HL-60 (cell line): Measurements from ENCODE around the gene TRIO.

Experiments used
- POLR2AphosphoS5 ChIP-seq: IDR thresholded peaks from 2 replicates; pipeline ENCODE4 v1.6.1; 2012; ENCODE audit warnings: low read depth
- TF ChIP-seq, protein P1 (sequence below): IDR thresholded peaks from one replicate; pipeline ENCODE4 v1.5.1; 2011; ENCODE audit warnings: low read length, control low read depth, inconsistent platforms; ENCODE audit not compliant: insufficient read depth
- TF ChIP-seq, protein P2 (sequence below): IDR thresholded peaks from 2 replicates; pipeline ENCODE4 v1.6.1; 2012; ENCODE audit warnings: low read depth; ENCODE audit not compliant: insufficient replicate concordance

DNA sequence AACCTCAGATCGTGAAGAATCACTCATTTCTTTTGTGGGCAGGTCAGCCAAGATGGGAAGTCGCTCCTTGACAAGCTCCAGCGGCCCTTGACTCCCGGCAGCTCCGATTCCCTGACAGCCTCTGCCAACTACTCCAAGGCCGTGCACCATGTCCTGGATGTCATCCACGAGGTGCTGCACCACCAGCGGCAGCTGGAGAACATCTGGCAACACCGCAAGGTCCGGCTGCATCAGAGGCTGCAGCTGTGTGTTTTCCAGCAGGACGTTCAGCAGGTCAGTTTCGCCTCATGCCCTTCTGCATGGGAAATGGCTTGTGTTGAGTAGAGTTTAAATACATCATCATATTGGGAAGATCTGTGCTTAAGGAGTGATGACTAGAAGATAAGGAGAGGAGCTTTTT, 173.3 kb downstream of the TRIO start:
- TF ChIP-seq, protein P1, sequence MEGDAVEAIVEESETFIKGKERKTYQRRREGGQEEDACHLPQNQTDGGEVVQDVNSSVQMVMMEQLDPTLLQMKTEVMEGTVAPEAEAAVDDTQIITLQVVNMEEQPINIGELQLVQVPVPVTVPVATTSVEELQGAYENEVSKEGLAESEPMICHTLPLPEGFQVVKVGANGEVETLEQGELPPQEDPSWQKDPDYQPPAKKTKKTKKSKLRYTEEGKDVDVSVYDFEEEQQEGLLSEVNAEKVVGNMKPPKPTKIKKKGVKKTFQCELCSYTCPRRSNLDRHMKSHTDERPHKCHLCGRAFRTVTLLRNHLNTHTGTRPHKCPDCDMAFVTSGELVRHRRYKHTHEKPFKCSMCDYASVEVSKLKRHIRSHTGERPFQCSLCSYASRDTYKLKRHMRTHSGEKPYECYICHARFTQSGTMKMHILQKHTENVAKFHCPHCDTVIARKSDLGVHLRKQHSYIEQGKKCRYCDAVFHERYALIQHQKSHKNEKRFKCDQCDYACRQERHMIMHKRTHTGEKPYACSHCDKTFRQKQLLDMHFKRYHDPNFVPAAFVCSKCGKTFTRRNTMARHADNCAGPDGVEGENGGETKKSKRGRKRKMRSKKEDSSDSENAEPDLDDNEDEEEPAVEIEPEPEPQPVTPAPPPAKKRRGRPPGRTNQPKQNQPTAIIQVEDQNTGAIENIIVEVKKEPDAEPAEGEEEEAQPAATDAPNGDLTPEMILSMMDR = no peak
- TF ChIP-seq, protein P2, sequence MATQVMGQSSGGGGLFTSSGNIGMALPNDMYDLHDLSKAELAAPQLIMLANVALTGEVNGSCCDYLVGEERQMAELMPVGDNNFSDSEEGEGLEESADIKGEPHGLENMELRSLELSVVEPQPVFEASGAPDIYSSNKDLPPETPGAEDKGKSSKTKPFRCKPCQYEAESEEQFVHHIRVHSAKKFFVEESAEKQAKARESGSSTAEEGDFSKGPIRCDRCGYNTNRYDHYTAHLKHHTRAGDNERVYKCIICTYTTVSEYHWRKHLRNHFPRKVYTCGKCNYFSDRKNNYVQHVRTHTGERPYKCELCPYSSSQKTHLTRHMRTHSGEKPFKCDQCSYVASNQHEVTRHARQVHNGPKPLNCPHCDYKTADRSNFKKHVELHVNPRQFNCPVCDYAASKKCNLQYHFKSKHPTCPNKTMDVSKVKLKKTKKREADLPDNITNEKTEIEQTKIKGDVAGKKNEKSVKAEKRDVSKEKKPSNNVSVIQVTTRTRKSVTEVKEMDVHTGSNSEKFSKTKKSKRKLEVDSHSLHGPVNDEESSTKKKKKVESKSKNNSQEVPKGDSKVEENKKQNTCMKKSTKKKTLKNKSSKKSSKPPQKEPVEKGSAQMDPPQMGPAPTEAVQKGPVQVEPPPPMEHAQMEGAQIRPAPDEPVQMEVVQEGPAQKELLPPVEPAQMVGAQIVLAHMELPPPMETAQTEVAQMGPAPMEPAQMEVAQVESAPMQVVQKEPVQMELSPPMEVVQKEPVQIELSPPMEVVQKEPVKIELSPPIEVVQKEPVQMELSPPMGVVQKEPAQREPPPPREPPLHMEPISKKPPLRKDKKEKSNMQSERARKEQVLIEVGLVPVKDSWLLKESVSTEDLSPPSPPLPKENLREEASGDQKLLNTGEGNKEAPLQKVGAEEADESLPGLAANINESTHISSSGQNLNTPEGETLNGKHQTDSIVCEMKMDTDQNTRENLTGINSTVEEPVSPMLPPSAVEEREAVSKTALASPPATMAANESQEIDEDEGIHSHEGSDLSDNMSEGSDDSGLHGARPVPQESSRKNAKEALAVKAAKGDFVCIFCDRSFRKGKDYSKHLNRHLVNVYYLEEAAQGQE = no peak
- no peak for TF ChIP-seq POLR2AphosphoS5
